Fibroblast of the aortic adventitia (primary cell): ENCODE measurements around the gene SNED1. TPM values are rescaled to one million over a fixed set of nuclear protein-coding genes. Genes with fewer than 3 reads are reported as not detected.
"Not testable (repeated sequence)": the region's sequence is repeated elsewhere in the genome, so short reads cannot be mapped to it uniquely, and the experiment has no call there.

Experiments
- DNase-seq: peaks from one replicate; pipeline ENCODE4 v3.0.0-alpha.2; 2010; ENCODE audit warnings: low read depth
- H3K4me3 ChIP-seq: 2 replicates; pipeline ENCODE4 v1.5.1; 2011; ENCODE audit warnings: low read depth, mild to moderate bottlenecking, control low read depth, low read length, moderate library complexity
- total RNA-seq: library from RNA; depleted of rRNA; stranded (reverse); fragments of >200 nt; gene quantifications from 2 replicates; pipeline ENCODE4 v1.2.3, GENCODE V29; 2012; ENCODE audit warnings: low replicate concordance
- TF ChIP-seq, protein P1 (sequence below): IDR thresholded peaks from 2 replicates; pipeline ENCODE4 v1.5.1; 2011; ENCODE audit warnings: mild to moderate bottlenecking, low read length, control low read depth, inconsistent platforms; ENCODE audit not compliant: insufficient read depth

SNED1 gene
- total RNA-seq, 1 donor, result 77.5 TPM

- DNase-seq, result no peak
- no peak overlapping the region for H3K4me3 ChIP-seq
- TF ChIP-seq, protein P1, sequence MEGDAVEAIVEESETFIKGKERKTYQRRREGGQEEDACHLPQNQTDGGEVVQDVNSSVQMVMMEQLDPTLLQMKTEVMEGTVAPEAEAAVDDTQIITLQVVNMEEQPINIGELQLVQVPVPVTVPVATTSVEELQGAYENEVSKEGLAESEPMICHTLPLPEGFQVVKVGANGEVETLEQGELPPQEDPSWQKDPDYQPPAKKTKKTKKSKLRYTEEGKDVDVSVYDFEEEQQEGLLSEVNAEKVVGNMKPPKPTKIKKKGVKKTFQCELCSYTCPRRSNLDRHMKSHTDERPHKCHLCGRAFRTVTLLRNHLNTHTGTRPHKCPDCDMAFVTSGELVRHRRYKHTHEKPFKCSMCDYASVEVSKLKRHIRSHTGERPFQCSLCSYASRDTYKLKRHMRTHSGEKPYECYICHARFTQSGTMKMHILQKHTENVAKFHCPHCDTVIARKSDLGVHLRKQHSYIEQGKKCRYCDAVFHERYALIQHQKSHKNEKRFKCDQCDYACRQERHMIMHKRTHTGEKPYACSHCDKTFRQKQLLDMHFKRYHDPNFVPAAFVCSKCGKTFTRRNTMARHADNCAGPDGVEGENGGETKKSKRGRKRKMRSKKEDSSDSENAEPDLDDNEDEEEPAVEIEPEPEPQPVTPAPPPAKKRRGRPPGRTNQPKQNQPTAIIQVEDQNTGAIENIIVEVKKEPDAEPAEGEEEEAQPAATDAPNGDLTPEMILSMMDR, result no peak
Measured at GRCh38 chr2:240968731-240969624, 29.4 kb upstream of the SNED1 start.

DNA sequence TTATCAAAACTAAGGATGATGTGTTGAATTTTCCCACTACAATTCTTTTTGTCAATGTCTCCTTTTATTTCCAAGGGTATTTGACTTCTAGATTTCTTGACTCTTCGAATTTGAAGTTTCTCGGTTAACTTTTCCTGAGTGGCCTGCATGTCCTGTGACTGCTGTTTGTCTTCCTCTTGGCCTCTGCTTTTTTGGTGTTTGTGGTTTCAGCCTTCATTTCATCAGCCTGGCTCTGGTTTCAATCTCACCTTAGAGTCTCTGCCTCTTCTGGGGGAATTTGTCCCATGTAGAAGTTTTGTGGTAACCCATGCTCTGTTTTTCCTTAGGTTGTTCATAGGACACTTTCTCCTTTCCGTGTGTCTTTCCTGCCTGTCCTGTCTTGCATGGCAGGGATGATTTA is 28.3 kb upstream of the SNED1 start:
- H3K4me3 ChIP-seq, result no peak overlapping the region
- no peak for DNase-seq
- TF ChIP-seq, protein P1, result no peak

- no peak overlapping the region for H3K4me3 ChIP-seq
- TF ChIP-seq, protein P1, result no peak
- DNase-seq, result no peak
Measured at GRCh38 chr2:240970816-240971215, 27.6 kb upstream of the SNED1 start.

GRCh38 chr2:240972201-240972600 is 26.2 kb upstream of the SNED1 start:
- H3K4me3 ChIP-seq, result no peak overlapping the region
- no peak for DNase-seq
- TF ChIP-seq, protein P1, result no peak

- no peak overlapping the region for H3K4me3 ChIP-seq
- TF ChIP-seq, protein P1, result no peak
- DNase-seq, result peak; percentile 60
Measured at GRCh38 chr2:240972636-240973521, 25.5 kb upstream of the SNED1 start.

GRCh38 chr2:240974771-240975572 is 23.4 kb upstream of the SNED1 start:
- TF ChIP-seq, protein P1, result no peak
- H3K4me3 ChIP-seq, result no peak overlapping the region
- DNase-seq, result no peak

GRCh38 chr2:240975903-240976302 is 22.5 kb upstream of the SNED1 start:
- H3K4me3 ChIP-seq, DNase-seq: not testable (repeated sequence)
